ENCODE results near the gene BRI3BP. TPM values are rescaled to one million over a fixed set of nuclear protein-coding genes. Genes with fewer than 3 reads are reported as not detected.

The BRI3BP gene
- total RNA-seq, 4 donors from 2014 or later, result 3.8 to 11.1 (median 7.7) TPM

DNA sequence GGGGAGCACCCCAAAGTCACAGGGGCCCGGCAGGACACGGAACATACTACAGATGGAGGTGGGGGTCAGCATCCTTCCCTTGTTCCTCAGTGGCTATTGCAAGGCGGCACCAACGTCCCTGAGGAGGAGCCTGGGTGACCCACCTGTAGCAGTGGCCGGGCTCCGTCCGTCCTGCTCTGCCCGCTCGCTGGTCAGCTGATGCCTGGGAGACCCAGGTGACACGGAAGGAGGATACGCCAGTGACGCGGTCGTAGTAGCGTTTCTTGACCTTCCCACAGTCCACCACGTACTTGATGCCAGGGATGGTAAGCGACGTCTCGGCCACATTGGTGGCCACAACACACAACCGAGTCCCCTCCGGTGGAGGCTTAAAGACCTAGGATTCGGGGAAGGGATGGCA lies 29.2 kb upstream of the BRI3BP start:
- DNase-seq, result no peak
- intact Hi-C loops (cut with DNase I), result no loop called here
- Histone ChIP-seq H3K27me3 (no peaks in the 10 kb centered on the region), H3K9me3 (no peaks in the 10 kb centered on the region), H3K27ac (no peak overlapping the region), H3K4me1 (no peaks in the 10 kb centered on the region), H3K36me3 (peaks cover 18 to 57% of the 10 kb centered on the region in 2 donors), H3K4me3 (replicated peaks in 1 of 3) (no peak overlapping the region)
- WGBS, 2 donors, result 93 to 95% methylated on average over 22 of the region's 22 CpGs
- TF ChIP-seq POLR2A (IDR thresholded peaks at IDR 0.05), result no peak
- TF ChIP-seq, protein P1, sequence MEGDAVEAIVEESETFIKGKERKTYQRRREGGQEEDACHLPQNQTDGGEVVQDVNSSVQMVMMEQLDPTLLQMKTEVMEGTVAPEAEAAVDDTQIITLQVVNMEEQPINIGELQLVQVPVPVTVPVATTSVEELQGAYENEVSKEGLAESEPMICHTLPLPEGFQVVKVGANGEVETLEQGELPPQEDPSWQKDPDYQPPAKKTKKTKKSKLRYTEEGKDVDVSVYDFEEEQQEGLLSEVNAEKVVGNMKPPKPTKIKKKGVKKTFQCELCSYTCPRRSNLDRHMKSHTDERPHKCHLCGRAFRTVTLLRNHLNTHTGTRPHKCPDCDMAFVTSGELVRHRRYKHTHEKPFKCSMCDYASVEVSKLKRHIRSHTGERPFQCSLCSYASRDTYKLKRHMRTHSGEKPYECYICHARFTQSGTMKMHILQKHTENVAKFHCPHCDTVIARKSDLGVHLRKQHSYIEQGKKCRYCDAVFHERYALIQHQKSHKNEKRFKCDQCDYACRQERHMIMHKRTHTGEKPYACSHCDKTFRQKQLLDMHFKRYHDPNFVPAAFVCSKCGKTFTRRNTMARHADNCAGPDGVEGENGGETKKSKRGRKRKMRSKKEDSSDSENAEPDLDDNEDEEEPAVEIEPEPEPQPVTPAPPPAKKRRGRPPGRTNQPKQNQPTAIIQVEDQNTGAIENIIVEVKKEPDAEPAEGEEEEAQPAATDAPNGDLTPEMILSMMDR (IDR thresholded peaks at IDR 0.05), result no peak

DNA sequence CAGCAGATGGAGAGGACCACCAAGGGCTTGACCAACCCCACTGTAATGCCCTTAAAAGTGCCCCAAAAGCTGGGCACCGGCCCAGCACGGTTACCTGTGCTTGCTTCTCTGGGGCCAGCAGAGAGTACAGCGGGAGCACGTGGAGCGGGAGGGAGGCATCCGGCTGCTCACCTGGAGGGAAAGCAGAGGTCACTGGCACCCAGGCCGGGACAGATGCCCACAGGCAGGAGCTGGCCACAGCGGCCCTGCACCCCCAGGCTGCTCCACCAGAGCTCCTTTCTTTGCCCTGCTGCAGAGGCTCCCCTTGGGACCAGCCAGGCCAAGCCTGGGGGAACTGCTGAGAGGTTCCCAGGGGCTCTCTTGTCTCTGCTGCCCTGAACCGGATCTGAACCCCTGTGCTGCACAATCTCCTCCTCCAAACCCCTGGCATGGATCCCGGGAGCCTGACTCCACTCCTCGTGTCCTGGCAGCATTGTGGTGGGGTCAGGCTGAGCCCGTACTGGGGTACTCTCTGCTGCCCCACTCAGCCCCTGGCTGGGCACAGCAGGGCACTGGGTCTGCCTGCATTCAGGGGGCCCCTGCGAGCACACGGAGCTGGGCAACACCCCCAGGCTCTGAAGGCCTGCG lies 28.5 kb upstream of the BRI3BP start:
- peaks cover 11 to 52% of the 10 kb centered on the region in 2 donors for H3K36me3 ChIP-seq
- no peaks in the 10 kb centered on the region for H3K9me3 ChIP-seq
- no peak for TF ChIP-seq POLR2A (IDR thresholded peaks at IDR 0.05)
- TF ChIP-seq, protein P1 (IDR thresholded peaks at IDR 0.05), result no peak
- no peaks in the 10 kb centered on the region for H3K4me1 ChIP-seq
- WGBS, 2 donors, result 85 to 88% methylated on average over 6 to 10 of the region's 15 CpGs
- DNase-seq, result peak; percentile 18 to 44
- intact Hi-C loops (cut with DNase I), result no loop called here
- H3K4me3 ChIP-seq (replicated peaks in 1 of 3), result no peak overlapping the region
- no peak overlapping the region for H3K27ac ChIP-seq
- no peaks in the 10 kb centered on the region for H3K27me3 ChIP-seq

DNA sequence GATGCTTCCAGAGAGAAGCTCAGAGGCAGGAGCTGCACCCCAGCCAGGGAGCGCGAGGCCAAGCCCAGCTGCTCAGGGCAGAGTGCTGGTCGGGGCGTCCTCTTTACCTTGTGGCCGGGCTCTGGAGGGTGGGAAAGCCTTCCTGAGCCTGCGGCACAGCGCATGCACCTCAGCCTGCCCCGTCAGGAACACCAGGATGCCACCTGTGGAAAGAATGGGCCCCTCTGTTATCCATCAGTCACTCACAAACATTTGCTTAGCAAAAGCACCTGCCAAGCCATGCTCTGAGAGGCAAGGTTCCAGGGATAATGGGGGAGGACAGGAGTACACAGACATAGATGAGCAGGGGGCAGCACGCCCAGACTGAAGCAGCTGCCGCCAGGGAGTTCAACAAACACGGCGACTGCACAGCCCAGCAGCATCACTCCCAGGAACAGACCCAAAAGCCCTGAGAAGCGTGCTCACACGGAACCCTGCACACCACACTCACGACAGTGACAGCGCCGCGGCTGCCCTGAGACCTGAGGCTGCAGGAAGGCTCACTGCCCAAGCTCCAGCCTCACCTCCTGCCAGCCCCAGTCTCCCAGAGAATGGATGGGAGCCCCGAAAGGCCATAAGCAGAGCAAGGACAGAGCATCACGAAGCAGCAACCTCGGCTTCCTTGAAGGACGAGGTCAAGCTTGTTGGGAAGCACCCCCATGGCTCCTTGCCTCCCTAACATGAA lies 26.3 kb upstream of the BRI3BP start:
- H3K4me3 ChIP-seq (replicated peaks in 1 of 3), result no peak overlapping the region
- no peak overlapping the region for H3K27ac ChIP-seq
- H3K27me3 ChIP-seq, result no peaks in the 10 kb centered on the region
- intact Hi-C loops (cut with DNase I), result no loop called here
- peaks cover 19 to 66% of the 10 kb centered on the region in 2 donors for H3K36me3 ChIP-seq
- TF ChIP-seq, protein P1 (IDR thresholded peaks at IDR 0.05), result no peak
- no peak for TF ChIP-seq POLR2A (IDR thresholded peaks at IDR 0.05)
- no peak for DNase-seq
- H3K9me3 ChIP-seq, result no peaks in the 10 kb centered on the region
- no peaks in the 10 kb centered on the region for H3K4me1 ChIP-seq
- 90 to 92% methylated on average over 11 to 20 of the region's 22 CpGs for WGBS, 2 donors

DNA sequence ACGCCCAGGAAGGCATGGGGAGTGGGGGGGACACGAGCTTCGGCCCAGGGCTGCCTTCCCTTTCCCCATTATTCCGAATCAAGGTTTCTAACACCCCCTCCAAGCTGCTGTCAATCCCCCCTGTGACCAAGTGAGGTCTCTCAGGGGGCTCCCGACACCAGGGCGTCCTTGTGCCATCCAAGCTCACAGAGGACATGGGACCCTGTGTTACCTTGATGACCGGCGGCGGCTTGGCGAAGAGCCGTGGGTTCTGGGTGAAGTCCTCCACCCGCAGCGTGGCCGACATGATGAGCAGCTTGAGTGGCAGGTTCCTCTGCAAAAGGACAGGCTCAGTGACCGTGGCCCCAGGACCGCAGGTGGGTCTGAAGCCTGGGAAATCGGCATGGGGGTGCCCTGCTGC lies 24.8 kb upstream of the BRI3BP start:
- Histone ChIP-seq H3K27ac (no peak overlapping the region), H3K36me3 (peaks cover 24 to 55% of the 10 kb centered on the region in 2 donors), H3K4me3 (replicated peaks in 1 of 3) (no peak overlapping the region), H3K9me3 (no peaks in the 10 kb centered on the region), H3K27me3 (no peaks in the 10 kb centered on the region), H3K4me1 (no peaks in the 10 kb centered on the region)
- intact Hi-C loops (cut with DNase I), result no loop called here
- WGBS, 2 donors, result 81 to 92% methylated on average over 6 to 12 of the region's 17 CpGs
- DNase-seq, result no peak
- TF ChIP-seq POLR2A (IDR thresholded peaks at IDR 0.05), result no peak
- TF ChIP-seq, protein P1 (IDR thresholded peaks at IDR 0.05), result no peak

Measured in thyroid gland (tissue), 4 donors.